NB4 (cell line): ENCODE data around the gene ZC2HC1B.

Experiments used
- DNase-seq: peaks from one replicate; pipeline ENCODE4 v3.0.0; 2010; ENCODE audit warnings: low read depth
- H3K4me3 ChIP-seq: one replicate; pipeline ENCODE4 v1.5.1; 2011; ENCODE audit warnings: mild to moderate bottlenecking, low read depth, low read length, moderate library complexity
- CTCF ChIP-seq: IDR thresholded peaks from one replicate; pipeline ENCODE4 v1.5.1; 2012; ENCODE audit warnings: low read depth, low read length
- MAX ChIP-seq: IDR thresholded peaks from 2 replicates; pipeline ENCODE4 v1.6.1; 2011; ENCODE audit warnings: low read depth, low read length
- MYC ChIP-seq: IDR thresholded peaks from 2 replicates; pipeline ENCODE4 v1.6.1; 2011; ENCODE audit warnings: low read depth, low read length
- POLR2A ChIP-seq: IDR thresholded peaks from 2 replicates; pipeline ENCODE4 v1.6.1; 2011; ENCODE audit warnings: mild to moderate bottlenecking; ENCODE audit not compliant: insufficient read length; ENCODE audit errors: extremely low read depth

Gene ZC2HC1B

GRCh38 chr6:143880412-143880811, 16.1 kb downstream of the ZC2HC1B start:
- no peak for DNase-seq
- TF ChIP-seq MYC (no peak), POLR2A (no peak), CTCF (no peak), MAX (no peak)
- H3K4me3 ChIP-seq: no peak overlapping the region

GRCh38 chr6:143882401-143882930, 18.2 kb downstream of the ZC2HC1B start:
- TF ChIP-seq MAX (no peak), CTCF (no peak)
- no peak overlapping the region for H3K4me3 ChIP-seq
- no peak for DNase-seq

GRCh38 chr6:143884216-143884900, 20.1 kb downstream of the ZC2HC1B start:
- H3K4me3 ChIP-seq: no peak overlapping the region
- TF ChIP-seq CTCF: no peak
- TF ChIP-seq MAX: no peak
- no peak for TF ChIP-seq MYC
- no peak for TF ChIP-seq POLR2A
- DNase-seq: no peak

- no peak for TF ChIP-seq MAX
- TF ChIP-seq CTCF: no peak
- no peak for TF ChIP-seq POLR2A
- TF ChIP-seq MYC: no peak
- no peak for DNase-seq
- H3K4me3 ChIP-seq: no peak overlapping the region
Observed at GRCh38 chr6:143885116-143885515, 20.8 kb downstream of the ZC2HC1B start.

GRCh38 chr6:143894655-143895054, 30.4 kb downstream of the ZC2HC1B start:
- no peak for DNase-seq
- TF ChIP-seq POLR2A: no peak
- TF ChIP-seq CTCF: no peak
- no peak for TF ChIP-seq MYC
- no peak for TF ChIP-seq MAX
- no peak overlapping the region for H3K4me3 ChIP-seq
